SK-N-MC (cell line): ENCODE results near the gene BRD3.

ENCODE experiments used
- DNase-seq: peaks from one replicate; pipeline ENCODE4 v3.0.0-alpha.2; 2011; ENCODE audit warnings: low read depth, low spot score
- H3K27ac ChIP-seq: fragments of 200-600 bp; sonication (generic); 2 replicates; pipeline ENCODE4 v1.5.1; 2016; ENCODE audit warnings: mixed run types
- H3K36me3 ChIP-seq: fragments of 200-600 bp; sonication (generic); 2 replicates; pipeline ENCODE4 v1.6.1; 2017; ENCODE audit warnings: antibody characterized with exemption, low read length, mixed read lengths; ENCODE audit not compliant: insufficient read depth
- H3K4me3 ChIP-seq: fragments of 200-600 bp; sonication (generic); 2 replicates; pipeline ENCODE4 v1.5.1; 2016
- H3K9ac ChIP-seq: fragments of 200-600 bp; sonication (generic); 2 replicates; pipeline ENCODE4 v1.8.0; 2017; ENCODE audit warnings: mixed run types, mixed read lengths; ENCODE audit not compliant: insufficient read length
- H3K9me3 ChIP-seq: fragments of 200-600 bp; sonication (generic); 2 replicates; pipeline ENCODE4 v1.6.1; 2017; ENCODE audit warnings: low read depth, mild to moderate bottlenecking, antibody characterized with exemption, low read length, moderate library complexity, mixed read lengths
- EZH2 ChIP-seq: fragments of 200-600 bp; sonication (generic); IDR thresholded peaks from one replicate; pipeline ENCODE4 v1.6.1; 2017; ENCODE audit warnings: antibody characterized with exemption
- FOXP2 ChIP-seq: optimal IDR thresholded peaks from 2 replicates; pipeline ENCODE3; 2011; ENCODE audit warnings: mild to moderate bottlenecking, moderate library complexity; ENCODE audit not compliant: insufficient read depth; ENCODE audit errors: extremely low read length, control extremely low read depth
- POLR2AphosphoS5 ChIP-seq: IDR thresholded peaks from 2 replicates; pipeline ENCODE4 v1.6.1; 2012; ENCODE audit warnings: mild to moderate bottlenecking, low read depth, low read length, borderline replicate concordance

The BRD3 gene

GRCh38 chr9:134052941-134053340 lies 14.9 kb downstream of the BRD3 start:
- Histone ChIP-seq H3K27ac (no peak overlapping the region), H3K9me3 (no peaks in the 10 kb centered on the region), H3K9ac (no peak overlapping the region), H3K4me3 (no peak overlapping the region), H3K36me3 (peaks cover 28% of the 10 kb centered on the region; the same call in 1 of the 2 replicates)
- DNase-seq = no peak
- no peak for TF ChIP-seq FOXP2
- no peak for TF ChIP-seq EZH2
- TF ChIP-seq POLR2AphosphoS5 = no peak

GRCh38 chr9:134052491-134052890 lies 15.3 kb downstream of the BRD3 start:
- TF ChIP-seq POLR2AphosphoS5 (no peak), EZH2 (no peak), FOXP2 (no peak)
- Histone ChIP-seq H3K27ac (no peak overlapping the region), H3K36me3 (peaks cover 32% of the 10 kb centered on the region; the same call in 1 of the 2 replicates), H3K9ac (no peak overlapping the region), H3K9me3 (no peaks in the 10 kb centered on the region), H3K4me3 (no peak overlapping the region)
- no peak for DNase-seq

GRCh38 chr9:134051319-134051718 lies 16.5 kb downstream of the BRD3 start:
- TF ChIP-seq EZH2 (no peak), FOXP2 (no peak), POLR2AphosphoS5 (no peak)
- no peak for DNase-seq
- Histone ChIP-seq H3K4me3 (no peak overlapping the region), H3K9ac (no peak overlapping the region), H3K27ac (no peak overlapping the region), H3K36me3 (peaks cover 36% of the 10 kb centered on the region; the same call in 1 of the 2 replicates), H3K9me3 (no peaks in the 10 kb centered on the region)

- no peak overlapping the region for H3K4me3 ChIP-seq
- no peaks in the 10 kb centered on the region for H3K9me3 ChIP-seq
- no peak overlapping the region for H3K9ac ChIP-seq
- DNase-seq = no peak
- no peak overlapping the region for H3K27ac ChIP-seq
- peaks cover 40% of the 10 kb centered on the region; the same call in 1 of the 2 replicates for H3K36me3 ChIP-seq
- TF ChIP-seq EZH2 = no peak
- no peak for TF ChIP-seq POLR2AphosphoS5
- no peak for TF ChIP-seq FOXP2
These were observed 17.1 kb downstream of the BRD3 start for GRCh38 chr9:134050726-134051125.

GRCh38 chr9:134049772-134050588 lies 17.8 kb downstream of the BRD3 start:
- TF ChIP-seq POLR2AphosphoS5 = no peak
- no peak for TF ChIP-seq FOXP2
- no peak for TF ChIP-seq EZH2
- Histone ChIP-seq H3K9me3 (no peaks in the 10 kb centered on the region), H3K36me3 (peaks cover 44% of the 10 kb centered on the region; the same call in 1 of the 2 replicates), H3K9ac (no peak overlapping the region), H3K27ac (no peak overlapping the region), H3K4me3 (no peak overlapping the region)
- DNase-seq = no peak

GRCh38 chr9:134049236-134049635 lies 18.6 kb downstream of the BRD3 start:
- TF ChIP-seq FOXP2 (no peak), POLR2AphosphoS5 (no peak), EZH2 (no peak)
- H3K27ac ChIP-seq = no peak overlapping the region
- H3K9ac ChIP-seq = no peak overlapping the region
- H3K4me3 ChIP-seq = no peak overlapping the region
- no peak for DNase-seq
- H3K9me3 ChIP-seq = no peaks in the 10 kb centered on the region
- H3K36me3 ChIP-seq = peaks cover 48% of the 10 kb centered on the region; the same call in 1 of the 2 replicates

- no peak for DNase-seq
- Histone ChIP-seq H3K9ac (no peak overlapping the region), H3K9me3 (no peaks in the 10 kb centered on the region), H3K36me3 (peaks cover 53% of the 10 kb centered on the region; the same call in 1 of the 2 replicates), H3K27ac (no peak overlapping the region), H3K4me3 (no peak overlapping the region)
- TF ChIP-seq POLR2AphosphoS5 (no peak), EZH2 (no peak), FOXP2 (no peak)
These were observed 19.3 kb downstream of the BRD3 start for GRCh38 chr9:134048582-134048968.

- TF ChIP-seq POLR2AphosphoS5 (no peak), EZH2 (no peak), FOXP2 (no peak)
- no peak overlapping the region for H3K4me3 ChIP-seq
- H3K9ac ChIP-seq = no peak overlapping the region
- peaks cover 55% of the 10 kb centered on the region; the same call in 1 of the 2 replicates for H3K36me3 ChIP-seq
- no peak overlapping the region for H3K27ac ChIP-seq
- DNase-seq = no peak
- no peaks in the 10 kb centered on the region for H3K9me3 ChIP-seq
These were observed 19.8 kb downstream of the BRD3 start for GRCh38 chr9:134047868-134048581.
